OCI-LY3 (cell line): ENCODE measurements around the gene TCF12.

Experiments used
- H2AFZ ChIP-seq: fragments of 200-600, 300-600 bp; shearing (Covaris generic); 2 replicates; pipeline ENCODE4 v1.6.0; 2014; ENCODE audit warnings: antibody characterized with exemption, low read depth, low read length
- H3K27ac ChIP-seq: fragments of 200-600, 300-600 bp; sonication (generic); 2 replicates; pipeline ENCODE4 v1.5.1; 2014; ENCODE audit warnings: mild to moderate bottlenecking, low read length, moderate library complexity, mixed read lengths
- H3K27me3 ChIP-seq: fragments of 200-600, 300-600 bp; sonication (generic); 2 replicates; pipeline ENCODE4 v1.6.1; 2014; ENCODE audit warnings: low read depth, low read length, mixed read lengths
- H3K36me3 ChIP-seq: fragments of 200-600, 300-600 bp; sonication (generic); replicated peaks from 2 replicates; pipeline ENCODE3; 2014; ENCODE audit warnings: low read depth, low read length, mixed read lengths
- H3K4me1 ChIP-seq: fragments of 300-600, 200-600 bp; sonication (generic); 2 replicates; pipeline ENCODE4 v1.6.1; 2014; ENCODE audit warnings: low read length, mixed read lengths
- H3K4me2 ChIP-seq: fragments of 200-600, 300-600 bp; sonication (generic); 2 replicates; pipeline ENCODE4 v1.6.1; 2014; ENCODE audit warnings: low read length, mixed read lengths
- H3K4me3 ChIP-seq: fragments of 300-600, 200-600 bp; sonication (generic); 2 replicates; pipeline ENCODE4 v1.5.1; 2014; ENCODE audit warnings: antibody characterized with exemption, mild to moderate bottlenecking, low read length, moderate library complexity
- H3K79me2 ChIP-seq: fragments of 300-600, 200-600 bp; shearing (Covaris generic); 2 replicates; pipeline ENCODE4 v1.6.1; 2014; ENCODE audit warnings: mild to moderate bottlenecking, low read length, mixed read lengths
- H3K9ac ChIP-seq: fragments of 300-600, 200-600 bp; shearing (Covaris generic); 2 replicates; pipeline ENCODE4 v1.6.0; 2014; ENCODE audit warnings: mild to moderate bottlenecking, low read length, moderate library complexity
- H3K9me3 ChIP-seq: fragments of 200-600, 300-600 bp; shearing (Covaris generic); 2 replicates; pipeline ENCODE4 v1.6.1; 2014; ENCODE audit warnings: low read length, mixed read lengths; ENCODE audit not compliant: insufficient read depth
- H4K20me1 ChIP-seq: fragments of 200-600, 300-600 bp; sonication (generic); 2 replicates; pipeline ENCODE4 v1.6.1; 2016; ENCODE audit warnings: low read length, mixed read lengths; ENCODE audit not compliant: insufficient read depth
- EZH2phosphoT487 ChIP-seq: fragments of 200-600 bp; shearing (Covaris generic); IDR thresholded peaks from 2 replicates; pipeline ENCODE4 v1.6.1; 2018; ENCODE audit warnings: antibody characterized with exemption, mixed run types, low read depth
- TF ChIP-seq, protein P1 (sequence below): fragments of 200-600, 300-600 bp; sonication (generic); IDR thresholded peaks from 2 replicates; pipeline ENCODE4 v1.5.1; 2014; ENCODE audit warnings: antibody characterized with exemption, low read length, low read depth

The TCF12 gene

DNA sequence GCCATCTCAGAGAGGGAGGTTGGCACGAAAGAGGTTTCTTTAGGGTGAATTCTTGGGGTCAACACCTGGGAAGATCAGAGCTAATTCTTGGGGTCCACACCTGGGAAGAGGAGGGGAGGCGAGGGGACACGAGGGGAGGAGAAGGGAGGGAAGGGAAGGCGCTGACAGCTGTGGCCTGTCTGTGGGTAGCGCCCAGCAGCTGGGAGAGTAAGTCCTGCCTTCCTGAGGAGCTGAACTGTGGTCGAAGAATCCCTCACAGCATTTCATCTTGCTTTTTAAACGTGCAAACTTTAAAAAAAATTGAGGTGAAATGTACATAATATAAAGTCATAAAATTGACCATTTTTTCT lies 394.7 kb downstream of the TCF12 start:
- Histone ChIP-seq H4K20me1 (no peaks in the 10 kb centered on the region), H3K27ac (no peak overlapping the region), H3K9ac (no peak overlapping the region), H3K4me1 (0 out of 2 replicates have a peak, but pooled peaks cover 4% of the 10 kb centered on the region), H2AFZ (no peak overlapping the region), H3K9me3 (no peaks in the 10 kb centered on the region), H3K27me3 (no peaks in the 10 kb centered on the region), H3K36me3 (peaks cover 6% of the 10 kb centered on the region), H3K4me3 (no peak overlapping the region), H3K4me2 (no peak overlapping the region), H3K79me2 (no peaks in the 10 kb centered on the region)
- TF ChIP-seq, protein P1, sequence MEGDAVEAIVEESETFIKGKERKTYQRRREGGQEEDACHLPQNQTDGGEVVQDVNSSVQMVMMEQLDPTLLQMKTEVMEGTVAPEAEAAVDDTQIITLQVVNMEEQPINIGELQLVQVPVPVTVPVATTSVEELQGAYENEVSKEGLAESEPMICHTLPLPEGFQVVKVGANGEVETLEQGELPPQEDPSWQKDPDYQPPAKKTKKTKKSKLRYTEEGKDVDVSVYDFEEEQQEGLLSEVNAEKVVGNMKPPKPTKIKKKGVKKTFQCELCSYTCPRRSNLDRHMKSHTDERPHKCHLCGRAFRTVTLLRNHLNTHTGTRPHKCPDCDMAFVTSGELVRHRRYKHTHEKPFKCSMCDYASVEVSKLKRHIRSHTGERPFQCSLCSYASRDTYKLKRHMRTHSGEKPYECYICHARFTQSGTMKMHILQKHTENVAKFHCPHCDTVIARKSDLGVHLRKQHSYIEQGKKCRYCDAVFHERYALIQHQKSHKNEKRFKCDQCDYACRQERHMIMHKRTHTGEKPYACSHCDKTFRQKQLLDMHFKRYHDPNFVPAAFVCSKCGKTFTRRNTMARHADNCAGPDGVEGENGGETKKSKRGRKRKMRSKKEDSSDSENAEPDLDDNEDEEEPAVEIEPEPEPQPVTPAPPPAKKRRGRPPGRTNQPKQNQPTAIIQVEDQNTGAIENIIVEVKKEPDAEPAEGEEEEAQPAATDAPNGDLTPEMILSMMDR, result no peak
- no peak for TF ChIP-seq EZH2phosphoT487

DNA sequence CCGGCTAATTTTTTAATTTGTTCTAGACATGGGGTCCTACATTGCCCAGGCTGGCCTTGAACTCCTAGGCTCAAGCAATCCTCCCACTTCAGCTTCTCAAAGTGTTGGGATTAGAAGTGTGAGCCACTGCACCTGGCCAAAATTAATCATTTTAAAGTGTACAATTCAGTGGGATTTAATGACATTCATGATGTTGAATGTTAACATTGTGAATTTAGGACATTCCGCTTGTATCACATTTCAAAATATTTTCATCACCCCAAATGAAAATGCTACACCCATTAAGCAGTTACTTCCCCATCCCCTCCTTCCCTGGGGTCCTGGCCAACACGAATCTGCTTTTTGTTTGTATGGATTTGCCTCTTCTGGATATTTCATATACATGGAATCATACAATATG lies 395.8 kb downstream of the TCF12 start:
- no peak overlapping the region for H3K4me3 ChIP-seq
- no peak overlapping the region for H2AFZ ChIP-seq
- H3K27ac ChIP-seq, result no peak overlapping the region
- H3K79me2 ChIP-seq, result no peaks in the 10 kb centered on the region
- H4K20me1 ChIP-seq, result no peaks in the 10 kb centered on the region
- H3K9ac ChIP-seq, result no peak overlapping the region
- no peaks in the 10 kb centered on the region for H3K27me3 ChIP-seq
- no peaks in the 10 kb centered on the region for H3K36me3 ChIP-seq
- no peak overlapping the region for H3K4me2 ChIP-seq
- no peaks in the 10 kb centered on the region for H3K9me3 ChIP-seq
- H3K4me1 ChIP-seq, result 0 out of 2 replicates have a peak, but pooled peaks cover 4% of the 10 kb centered on the region
- no peak for TF ChIP-seq EZH2phosphoT487
- TF ChIP-seq, protein P1, result no peak

DNA sequence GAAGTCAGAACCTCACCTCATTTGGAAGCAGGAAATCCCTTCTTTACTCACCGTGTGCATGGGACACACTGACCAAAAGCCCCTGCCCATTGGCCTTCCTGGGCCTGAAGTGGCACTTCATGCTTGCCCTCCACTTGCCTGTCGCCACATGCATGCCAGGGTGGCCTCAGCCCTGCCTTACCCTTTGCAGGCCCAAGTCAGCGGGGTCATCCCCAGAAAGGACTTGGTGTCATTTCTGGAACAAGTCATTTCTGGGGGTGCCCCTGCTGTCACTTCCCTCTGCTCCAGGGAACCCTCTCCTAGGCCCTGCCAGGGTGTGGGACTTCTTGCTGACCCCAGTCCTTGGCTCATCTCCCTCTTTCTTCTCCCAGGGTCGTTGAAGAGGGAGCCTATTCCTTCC lies 398.0 kb downstream of the TCF12 start:
- peaks cover 15% of the 10 kb centered on the region for H3K4me1 ChIP-seq
- no peak overlapping the region for H3K27ac ChIP-seq
- no peaks in the 10 kb centered on the region for H3K27me3 ChIP-seq
- no peaks in the 10 kb centered on the region for H3K79me2 ChIP-seq
- no peaks in the 10 kb centered on the region for H3K9me3 ChIP-seq
- H3K4me3 ChIP-seq, result no peak overlapping the region
- H2AFZ ChIP-seq, result no peak overlapping the region
- no peak overlapping the region for H3K4me2 ChIP-seq
- no peaks in the 10 kb centered on the region for H3K36me3 ChIP-seq
- H4K20me1 ChIP-seq, result no peaks in the 10 kb centered on the region
- TF ChIP-seq, protein P1, result no peak
- TF ChIP-seq EZH2phosphoT487, result no peak
- no peak overlapping the region for H3K9ac ChIP-seq

DNA sequence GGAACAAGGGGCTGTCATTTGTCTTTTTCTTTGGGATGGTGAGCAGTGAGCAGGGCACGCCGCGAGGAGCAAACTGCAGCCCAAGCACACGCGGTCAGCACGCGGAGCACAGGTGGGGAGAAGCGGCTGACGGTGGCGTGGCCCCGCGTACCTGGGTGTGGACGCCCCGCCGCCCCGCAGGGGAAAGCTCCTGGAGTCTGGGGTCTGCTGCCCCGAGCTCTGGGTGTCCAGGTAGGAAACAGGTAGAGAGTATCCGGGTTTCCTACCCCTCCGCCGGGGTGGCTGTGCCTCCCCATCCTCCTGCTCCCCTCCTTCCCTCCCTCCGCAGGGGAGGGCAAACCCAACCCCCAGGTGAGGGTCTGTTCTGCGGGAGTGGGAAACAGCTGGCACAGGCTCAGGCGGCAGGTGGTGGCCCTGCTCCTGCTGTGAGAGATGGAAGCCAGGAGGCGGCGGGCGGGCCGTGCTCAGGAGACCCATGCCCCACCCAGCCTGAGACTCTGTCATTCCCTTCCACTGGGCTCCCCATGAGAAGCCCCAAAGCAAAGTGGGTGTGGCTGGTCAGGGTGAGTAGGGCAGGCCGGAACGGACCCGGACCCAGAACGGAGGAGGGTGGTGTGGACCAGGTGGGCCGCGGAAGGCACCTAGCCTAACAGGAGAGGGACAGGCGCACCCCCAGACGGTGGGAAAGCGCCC lies 400.9 kb downstream of the TCF12 start:
- Histone ChIP-seq H2AFZ (no peak overlapping the region), H3K9me3 (no peaks in the 10 kb centered on the region), H3K36me3 (no peaks in the 10 kb centered on the region), H3K4me1 (peaks cover 27% of the 10 kb centered on the region), H3K79me2 (no peaks in the 10 kb centered on the region), H3K27ac (no peak overlapping the region), H4K20me1 (no peaks in the 10 kb centered on the region), H3K27me3 (no peaks in the 10 kb centered on the region), H3K4me2 (no peak overlapping the region), H3K4me3 (no peak overlapping the region), H3K9ac (no peak overlapping the region)
- TF ChIP-seq, protein P1, result no peak
- TF ChIP-seq EZH2phosphoT487, result no peak
